ENCODE measurements around the gene WDR64. TPM values are rescaled to one million over a fixed set of nuclear protein-coding genes. Genes with fewer than 3 reads are reported as not detected.

Gene WDR64
- polyA plus RNA-seq, 2 of the 4 experiments (the other 2 are of a cell fraction): not detected

DNA sequence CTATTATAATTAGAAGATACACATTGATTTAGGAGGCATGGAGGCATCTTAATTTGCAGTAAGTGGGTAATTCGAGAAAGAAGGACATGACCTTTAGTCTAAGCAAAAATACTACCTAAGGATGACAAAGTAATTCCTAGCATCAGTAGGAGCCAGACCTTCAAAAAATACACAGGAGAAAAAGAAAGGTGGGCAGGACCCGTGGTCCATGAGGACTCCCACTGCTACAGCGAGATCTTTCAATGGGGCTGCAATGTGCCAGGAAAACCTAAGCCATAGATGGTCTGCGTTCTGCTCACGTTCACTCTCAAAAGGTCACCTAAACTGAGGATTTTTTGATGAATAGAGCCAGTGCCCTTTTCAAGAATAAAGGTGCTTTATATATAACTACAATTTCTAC lies 185.3 kb downstream of the WDR64 start:
- ATAC-seq (peak in 1 of 2 experiments; percentile 63; a peak in 3 of 6 replicates), FAIRE-seq (no peak), DNase-seq (ENCODE audit: low read depth in 1 of 2, low spot score in 1 of 2) (peak in 1 of 2 experiments; percentile 21)
- 53% methylated on average over 5 of the region's 5 CpGs for WGBS (ENCODE audit: missing lambda C conversion rate)
- no peak for TF ChIP-seq E2F6 (IDR thresholded peaks at IDR 0.05; ENCODE audit: borderline replicate concordance, low read depth)
- no peak for TF ChIP-seq JUN (IDR thresholded peaks at IDR 0.05)
- TF ChIP-seq KDM1A (IDR thresholded peaks at IDR 0.05; ENCODE audit: low read depth): no peak
- TF ChIP-seq ZSCAN20 (CRISPR knock-in tag; IDR thresholded peaks at IDR 0.05): no peak
- no peak for TF ChIP-seq FOSL2 (IDR thresholded peaks at IDR 0.05)
- no peak for TF ChIP-seq FOSL2 (CRISPR knock-in tag; IDR thresholded peaks at IDR 0.05)
- TF ChIP-seq EP300 (IDR thresholded peaks at IDR 0.05): no peak
- TF ChIP-seq CTCF (IDR thresholded peaks at IDR 0.05): no peak
- no peak for TF ChIP-seq HOXB13 (CRISPR knock-in tag; IDR thresholded peaks at IDR 0.05; ENCODE audit: low read depth)
- TF ChIP-seq, protein P1, sequence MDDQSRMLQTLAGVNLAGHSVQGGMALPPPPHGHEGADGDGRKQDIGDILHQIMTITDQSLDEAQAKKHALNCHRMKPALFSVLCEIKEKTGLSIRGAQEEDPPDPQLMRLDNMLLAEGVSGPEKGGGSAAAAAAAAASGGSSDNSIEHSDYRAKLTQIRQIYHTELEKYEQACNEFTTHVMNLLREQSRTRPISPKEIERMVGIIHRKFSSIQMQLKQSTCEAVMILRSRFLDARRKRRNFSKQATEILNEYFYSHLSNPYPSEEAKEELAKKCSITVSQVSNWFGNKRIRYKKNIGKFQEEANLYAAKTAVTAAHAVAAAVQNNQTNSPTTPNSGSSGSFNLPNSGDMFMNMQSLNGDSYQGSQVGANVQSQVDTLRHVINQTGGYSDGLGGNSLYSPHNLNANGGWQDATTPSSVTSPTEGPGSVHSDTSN (IDR thresholded peaks at IDR 0.05): no peak
- no peak for TF ChIP-seq CHD4 (IDR thresholded peaks at IDR 0.05; ENCODE audit: borderline replicate concordance)
- no peak for TF ChIP-seq KDM5A (IDR thresholded peaks at IDR 0.05)
- no peak for TF ChIP-seq NPAS2 (CRISPR knock-in tag; IDR thresholded peaks at IDR 0.05; ENCODE audit: borderline replicate concordance)
- no peak for TF ChIP-seq REST (IDR thresholded peaks at IDR 0.05)
- Histone ChIP-seq H3K4me3 (no peak overlapping the region), H3K4me2 (peak overlapping the region; percentile 35; the same call in 2 of the 3 replicates), H3K4me1 (peaks cover 27% of the 10 kb centered on the region), H3K9me3 (no peaks in the 10 kb centered on the region), H3K27ac (peak overlapping the region; percentile 43 to 68; a peak in 5 of 6 replicates)
- ChIA-PET POLR2A (no interaction called here), CTCF (interaction anchor here (1.7 to 3.6 kb wide), 3 partner anchors 10 to 307 kb away, joined by 4 to 15 read pairs (median 12); partner anchors contain the start of gene EXO1)

- WGBS (ENCODE audit: missing lambda C conversion rate): 41% methylated on average over 4 of the region's 4 CpGs
- ChIA-PET CTCF (interaction anchor here (1.5 to 3.6 kb wide), 4 partner anchors 9 to 307 kb away, joined by 3 to 15 read pairs (median 8); partner anchors contain the start of gene EXO1), POLR2A (no interaction called here)
- H3K4me1 ChIP-seq: peaks cover 27% of the 10 kb centered on the region
- H3K4me3 ChIP-seq: no peak overlapping the region
- no peak for FAIRE-seq
- peak in 1 of 2 experiments; percentile 78 for DNase-seq (ENCODE audit: low read depth in 1 of 2, low spot score in 1 of 2)
- H3K4me2 ChIP-seq: peak overlapping the region; percentile 35
- H3K27ac ChIP-seq: peak overlapping the region; percentile 43 to 68; a peak in 5 of 6 replicates
- no peaks in the 10 kb centered on the region for H3K9me3 ChIP-seq
- ATAC-seq: peak; percentile 79 to 93
- TF ChIP-seq, protein P2, sequence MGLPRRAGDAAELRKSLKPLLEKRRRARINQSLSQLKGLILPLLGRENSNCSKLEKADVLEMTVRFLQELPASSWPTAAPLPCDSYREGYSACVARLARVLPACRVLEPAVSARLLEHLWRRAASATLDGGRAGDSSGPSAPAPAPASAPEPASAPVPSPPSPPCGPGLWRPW (IDR thresholded peaks at IDR 0.05): no peak
- TF ChIP-seq RNF2 (IDR thresholded peaks at IDR 0.05; ENCODE audit: borderline replicate concordance, low read depth): no peak
- TF ChIP-seq FOSL2 (IDR thresholded peaks at IDR 0.05): no peak
- TF ChIP-seq FOSL2 (CRISPR knock-in tag; IDR thresholded peaks at IDR 0.05): peak; percentile 45
- peak; percentile 62; the same call in 1 of the 2 replicates for TF ChIP-seq GATA3 (IDR thresholded peaks at IDR 0.05; ENCODE audit: borderline replicate concordance)
- peak; percentile 35 for TF ChIP-seq MAFK (IDR thresholded peaks at IDR 0.05; ENCODE audit: partially characterized antibody)
- TF ChIP-seq RCOR1 (IDR thresholded peaks at IDR 0.05; ENCODE audit: low read depth, low read length): no peak
- no peak for TF ChIP-seq HDAC2 (IDR thresholded peaks at IDR 0.05)
- TF ChIP-seq ESRRA (IDR thresholded peaks at IDR 0.05; ENCODE audit: borderline replicate concordance, low read length): no peak
- no peak for TF ChIP-seq RARB (CRISPR knock-in tag; IDR thresholded peaks at IDR 0.05)
- no peak for TF ChIP-seq KDM5A (IDR thresholded peaks at IDR 0.05)
- TF ChIP-seq REST (IDR thresholded peaks at IDR 0.05): no peak
- no peak for TF ChIP-seq MAX (IDR thresholded peaks at IDR 0.05)
- TF ChIP-seq SREBF2 (IDR thresholded peaks at IDR 0.05): no peak
- peak in 1 of 2 experiments; percentile 90; a peak in 2 of 4 replicates for TF ChIP-seq CEBPB (IDR thresholded peaks at IDR 0.05)
These were observed 185.8 kb downstream of the WDR64 start for GRCh38 chr1:241837901-241838300.

All from A549 (cell line).